LNCaP clone FGC (cell line): ENCODE results near the gene LRP2.

ENCODE experiments used
- DNase-seq: peaks from one replicate; pipeline ENCODE4 v3.0.0-alpha.2; 2011; ENCODE audit warnings: low read depth
- H3K4me3 ChIP-seq: 2 replicates; pipeline ENCODE4 v1.5.1; 2011; ENCODE audit warnings: mild to moderate bottlenecking, low read depth, low read length, control low read depth
- TF ChIP-seq, protein P1 (sequence below): IDR thresholded peaks from 2 replicates; pipeline ENCODE4 v1.5.1; 2012; ENCODE audit warnings: mild to moderate bottlenecking; ENCODE audit not compliant: control insufficient read depth, insufficient read depth; ENCODE audit errors: extremely low read depth

The LRP2 gene

DNA sequence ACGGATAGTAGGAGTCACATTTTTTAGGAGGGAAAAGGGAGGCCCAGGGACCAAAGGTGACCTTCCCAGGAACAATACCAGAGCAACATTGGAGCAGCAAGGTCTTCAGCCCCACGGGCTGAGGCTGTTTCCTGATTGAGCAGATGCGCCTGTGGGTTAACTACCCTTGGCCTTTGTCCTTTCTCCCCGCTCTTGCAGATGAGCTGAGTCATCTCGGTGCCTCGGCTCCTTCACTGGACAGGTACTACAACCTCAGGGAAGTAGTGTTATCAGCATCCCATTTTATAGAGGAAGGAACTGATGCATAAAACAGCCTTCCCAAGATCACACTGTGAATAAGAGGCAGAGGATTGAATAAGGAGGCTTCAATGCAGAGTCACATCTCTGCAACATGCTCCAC, 249.5 kb downstream of the LRP2 start:
- no peak for DNase-seq
- TF ChIP-seq, protein P1, sequence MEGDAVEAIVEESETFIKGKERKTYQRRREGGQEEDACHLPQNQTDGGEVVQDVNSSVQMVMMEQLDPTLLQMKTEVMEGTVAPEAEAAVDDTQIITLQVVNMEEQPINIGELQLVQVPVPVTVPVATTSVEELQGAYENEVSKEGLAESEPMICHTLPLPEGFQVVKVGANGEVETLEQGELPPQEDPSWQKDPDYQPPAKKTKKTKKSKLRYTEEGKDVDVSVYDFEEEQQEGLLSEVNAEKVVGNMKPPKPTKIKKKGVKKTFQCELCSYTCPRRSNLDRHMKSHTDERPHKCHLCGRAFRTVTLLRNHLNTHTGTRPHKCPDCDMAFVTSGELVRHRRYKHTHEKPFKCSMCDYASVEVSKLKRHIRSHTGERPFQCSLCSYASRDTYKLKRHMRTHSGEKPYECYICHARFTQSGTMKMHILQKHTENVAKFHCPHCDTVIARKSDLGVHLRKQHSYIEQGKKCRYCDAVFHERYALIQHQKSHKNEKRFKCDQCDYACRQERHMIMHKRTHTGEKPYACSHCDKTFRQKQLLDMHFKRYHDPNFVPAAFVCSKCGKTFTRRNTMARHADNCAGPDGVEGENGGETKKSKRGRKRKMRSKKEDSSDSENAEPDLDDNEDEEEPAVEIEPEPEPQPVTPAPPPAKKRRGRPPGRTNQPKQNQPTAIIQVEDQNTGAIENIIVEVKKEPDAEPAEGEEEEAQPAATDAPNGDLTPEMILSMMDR = no peak
- no peak overlapping the region for H3K4me3 ChIP-seq

DNA sequence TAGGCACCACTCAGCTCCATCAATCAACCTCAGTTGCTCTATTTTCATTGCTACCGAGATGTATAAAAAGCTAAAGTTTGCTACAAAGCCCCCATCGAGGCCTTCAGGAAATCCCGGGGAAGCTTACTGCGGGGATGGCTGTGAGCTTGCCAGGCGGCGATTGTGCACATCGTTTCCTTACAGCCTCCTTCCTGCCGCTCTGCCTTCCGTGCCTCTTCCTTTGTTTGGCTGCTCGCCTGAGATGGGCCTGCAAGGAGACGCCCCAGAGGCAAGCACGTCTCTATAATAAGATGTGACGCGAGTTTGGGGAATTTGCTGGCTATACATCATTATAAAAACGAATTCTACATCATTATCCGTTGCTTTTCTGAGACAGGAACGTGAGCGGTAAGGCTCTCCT, 251.4 kb downstream of the LRP2 start:
- TF ChIP-seq, protein P1 = no peak
- no peak overlapping the region for H3K4me3 ChIP-seq
- no peak for DNase-seq

DNA sequence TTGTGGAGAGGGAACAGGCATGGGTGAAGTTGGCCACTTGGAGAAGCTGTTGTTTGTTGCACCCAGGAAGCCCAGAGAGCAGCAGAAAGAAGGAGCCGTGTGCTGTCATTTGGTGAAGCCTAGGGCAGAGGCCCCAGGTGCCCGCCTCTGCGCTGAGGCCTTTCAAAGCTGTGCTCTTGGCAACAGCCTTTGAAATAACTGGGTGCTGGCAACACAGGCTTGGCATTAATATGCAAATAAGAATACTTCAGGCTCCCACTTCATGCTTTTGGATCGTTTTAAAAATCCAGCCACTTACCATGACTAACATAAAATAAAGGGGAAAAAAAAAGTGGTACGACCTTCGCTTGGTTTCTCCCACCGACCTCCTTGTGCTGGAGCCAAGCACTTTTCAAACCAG, 251.9 kb downstream of the LRP2 start:
- H3K4me3 ChIP-seq = no peak overlapping the region
- TF ChIP-seq, protein P1 = no peak

DNA sequence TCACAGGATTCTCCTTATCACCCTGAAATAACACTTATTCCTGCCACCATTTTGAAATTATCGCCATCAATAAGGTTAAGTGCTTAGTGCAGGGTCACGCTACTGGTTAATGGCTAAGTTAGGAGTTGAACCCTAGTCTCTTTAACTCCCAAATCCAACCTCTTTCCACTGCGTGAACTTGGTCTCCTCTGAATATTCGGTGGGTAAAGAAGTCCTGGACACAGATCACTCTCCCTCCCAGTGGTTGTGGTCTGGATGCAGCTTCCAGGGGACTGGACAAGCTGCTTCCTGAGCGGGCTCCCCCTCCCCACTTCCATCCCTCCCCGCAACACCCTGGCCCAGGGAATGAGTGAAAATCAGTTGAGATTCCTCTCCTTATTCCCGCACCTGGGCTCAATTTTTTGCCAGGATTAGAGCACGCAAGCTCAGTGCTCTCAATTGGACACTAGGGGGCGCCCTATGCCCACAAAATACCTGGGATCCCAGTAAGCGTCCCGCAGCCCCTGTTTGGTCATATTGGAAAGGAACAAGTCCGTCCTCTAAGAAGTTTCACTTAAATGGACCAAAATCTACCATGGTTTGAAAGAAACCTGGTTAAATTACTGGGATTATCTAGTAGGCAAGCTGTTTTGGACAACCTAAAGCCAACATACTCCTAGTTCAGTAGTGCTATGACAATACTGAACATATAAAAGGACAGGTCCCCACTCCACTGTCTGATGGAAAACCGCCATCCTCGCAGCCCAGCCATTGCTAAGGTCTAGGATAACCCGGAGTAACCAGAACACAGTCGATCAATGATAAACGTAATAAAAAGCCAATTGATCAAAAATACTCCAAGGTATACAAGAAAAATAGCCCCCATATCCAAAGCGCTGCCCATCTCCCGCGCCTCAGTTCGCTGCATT, 252.6 kb downstream of the LRP2 start:
- TF ChIP-seq, protein P1 = peak; percentile 79
- DNase-seq = peak; percentile 40
- no peak overlapping the region for H3K4me3 ChIP-seq

More for the DNA sequence above, 251.9 kb downstream of the LRP2 start:
- no peak for DNase-seq

DNA sequence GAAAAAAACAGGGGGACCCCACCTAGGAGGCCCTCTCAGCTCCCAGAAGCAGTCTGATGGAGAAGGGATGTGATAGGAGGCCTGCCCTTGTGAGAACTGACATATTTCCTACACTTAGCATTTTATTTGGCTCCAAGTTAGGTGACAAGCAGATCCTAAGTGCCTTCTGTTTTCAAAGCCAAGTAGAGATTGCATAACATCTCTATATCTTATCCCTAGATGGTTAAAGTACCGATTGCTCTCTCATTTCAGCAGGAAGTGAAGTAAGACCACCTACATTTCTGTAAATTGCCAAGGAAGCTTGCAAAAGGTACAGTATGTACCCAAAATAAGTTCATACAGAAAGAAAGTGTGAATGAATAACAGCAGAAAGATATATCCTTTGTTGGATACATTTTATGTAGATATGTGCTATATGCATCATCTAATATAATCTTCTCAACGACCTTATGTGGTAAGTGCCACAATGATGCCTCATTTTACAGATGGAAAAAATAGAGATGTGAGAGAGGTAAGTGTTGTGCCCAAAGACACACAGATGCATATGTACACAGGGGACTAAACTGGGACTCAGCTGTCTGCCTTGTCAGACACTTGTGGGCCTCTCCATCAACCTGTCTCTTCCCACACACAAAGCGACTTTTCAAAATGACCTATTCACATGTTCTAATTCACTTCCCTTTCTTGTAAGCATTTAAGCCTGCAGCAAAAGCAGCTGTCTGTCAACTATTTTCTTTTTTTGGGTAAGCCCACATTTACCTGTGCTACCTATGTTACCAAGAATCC, 254.0 kb downstream of the LRP2 start:
- TF ChIP-seq, protein P1 = no peak
- DNase-seq = no peak
- H3K4me3 ChIP-seq = no peak overlapping the region

DNA sequence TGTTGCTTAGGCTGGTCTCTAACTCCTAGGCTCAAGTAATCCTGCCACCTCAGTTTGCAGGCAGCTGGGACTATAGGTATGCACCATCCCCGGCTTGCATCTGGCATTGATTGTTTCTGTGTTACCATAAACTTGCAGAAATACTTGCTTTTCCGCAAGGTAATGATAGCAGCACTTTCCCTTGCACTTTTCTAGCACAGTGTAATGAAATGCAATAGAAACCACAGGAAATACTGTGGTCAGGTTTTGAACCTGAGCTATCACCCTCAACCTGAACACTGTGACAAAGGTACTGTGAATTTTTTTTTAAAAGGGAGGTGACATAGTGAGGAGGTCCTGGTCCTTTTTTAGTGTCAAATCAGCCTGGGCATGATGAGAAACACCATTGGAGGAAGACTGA, 254.7 kb downstream of the LRP2 start:
- TF ChIP-seq, protein P1 = no peak
- no peak for DNase-seq
- H3K4me3 ChIP-seq = no peak overlapping the region
